ENCODE data around the gene TBL1X.
"Not testable (repeated sequence)": the region's sequence is repeated elsewhere in the genome, so short reads cannot be mapped to it uniquely, and the experiment has no call there.

Gene TBL1X

DNA sequence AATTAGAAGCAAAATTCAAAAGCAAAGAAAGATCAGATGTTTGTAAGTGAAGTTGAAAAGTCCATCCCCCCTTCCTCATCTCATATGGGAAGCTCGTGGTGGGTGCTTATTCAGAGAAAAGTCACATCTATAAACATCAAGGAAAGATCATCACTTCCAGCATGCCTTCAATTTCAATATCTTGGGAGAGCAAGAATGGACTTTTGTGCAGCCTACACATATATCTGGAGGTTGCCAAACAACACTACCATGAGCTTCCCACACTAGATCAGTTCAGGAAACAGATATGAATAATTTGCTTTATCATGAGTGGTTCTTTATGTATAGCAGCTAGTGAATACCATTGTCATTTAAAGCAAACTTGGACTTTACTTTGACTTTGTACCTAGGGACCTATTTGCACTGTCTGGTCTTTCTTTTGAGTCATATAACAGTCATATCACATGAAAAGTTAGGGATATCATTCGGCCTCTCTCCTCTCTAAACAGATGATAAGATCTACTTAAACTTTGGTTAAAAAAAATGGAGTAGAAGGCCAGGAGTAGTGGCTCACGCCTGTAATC, 5.6 kb upstream of the TBL1X start:
- DNase-seq (ENCODE audit: low read depth) = no peak

GRCh38 chrX:9461087-9461486, 3.8 kb upstream of the TBL1X start:
- DNase-seq (ENCODE audit: low read depth) = no peak

DNA sequence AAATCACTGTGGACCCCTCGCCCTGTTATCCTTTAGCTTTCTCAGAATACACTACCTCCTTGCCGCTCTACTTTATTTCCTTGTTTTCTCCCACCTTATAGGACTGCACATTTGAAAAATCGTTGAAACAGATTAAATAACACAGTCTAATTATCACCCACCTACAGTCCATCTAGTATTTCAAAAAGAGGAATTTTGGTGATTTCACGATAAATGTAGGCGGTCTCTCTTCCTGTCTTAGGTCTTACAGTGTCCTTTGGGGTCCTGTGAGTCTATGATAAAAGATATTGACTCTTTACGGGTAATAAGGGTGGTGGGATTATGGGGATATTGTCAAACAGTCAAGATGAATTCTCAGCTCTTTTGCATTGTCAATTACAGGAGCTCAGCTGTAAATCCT, 2.4 kb upstream of the TBL1X start:
- no peak for DNase-seq (ENCODE audit: low read depth)

- no peak for DNase-seq (ENCODE audit: low read depth)
Measured at GRCh38 chrX:9465380-9466123, 694 bp downstream of the TBL1X start.

GRCh38 chrX:9466124-9466495, 1.3 kb downstream of the TBL1X start:
- peak; percentile 26 for DNase-seq (ENCODE audit: low read depth)

DNA sequence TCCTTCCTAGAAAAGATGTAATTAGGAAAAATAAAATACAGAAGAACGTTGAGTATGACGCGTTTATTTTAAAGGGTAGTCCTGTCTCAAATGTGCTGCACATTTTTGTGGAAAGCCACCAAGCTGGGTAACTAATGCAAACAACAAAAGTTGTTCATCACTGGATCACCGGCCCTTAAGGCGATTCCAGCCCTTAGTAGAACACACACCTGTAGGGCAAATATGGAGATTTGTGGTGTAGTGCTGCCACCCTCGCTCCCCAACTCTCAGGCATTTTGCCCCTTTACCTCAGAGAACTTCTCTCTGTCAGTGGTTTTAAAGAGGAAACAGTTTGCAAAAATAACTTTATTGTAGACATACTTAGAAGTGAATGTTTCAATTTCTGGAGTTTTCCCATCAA, 1.9 kb downstream of the TBL1X start:
- DNase-seq (ENCODE audit: low read depth) = no peak

DNA sequence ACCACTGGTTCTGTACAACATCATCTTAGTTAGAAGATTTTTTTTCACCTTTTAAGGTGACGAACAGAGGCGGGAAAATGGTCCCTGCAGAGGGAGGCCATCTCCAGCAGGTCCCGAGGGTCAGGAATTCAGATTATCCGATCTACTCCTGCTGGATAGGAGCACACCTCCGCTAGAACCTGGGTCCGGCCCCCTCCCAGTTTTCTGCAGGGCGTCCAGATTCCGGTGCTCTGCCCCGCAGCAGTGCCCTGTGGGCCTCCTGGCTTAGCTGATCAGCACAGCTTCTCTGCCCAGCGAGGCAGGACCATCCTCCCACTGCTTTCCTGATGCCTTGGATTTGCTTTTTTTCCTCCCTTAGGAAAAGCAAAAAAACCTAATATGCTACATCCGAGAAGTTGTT, 2.3 kb downstream of the TBL1X start:
- no peak for DNase-seq (ENCODE audit: low read depth)

DNA sequence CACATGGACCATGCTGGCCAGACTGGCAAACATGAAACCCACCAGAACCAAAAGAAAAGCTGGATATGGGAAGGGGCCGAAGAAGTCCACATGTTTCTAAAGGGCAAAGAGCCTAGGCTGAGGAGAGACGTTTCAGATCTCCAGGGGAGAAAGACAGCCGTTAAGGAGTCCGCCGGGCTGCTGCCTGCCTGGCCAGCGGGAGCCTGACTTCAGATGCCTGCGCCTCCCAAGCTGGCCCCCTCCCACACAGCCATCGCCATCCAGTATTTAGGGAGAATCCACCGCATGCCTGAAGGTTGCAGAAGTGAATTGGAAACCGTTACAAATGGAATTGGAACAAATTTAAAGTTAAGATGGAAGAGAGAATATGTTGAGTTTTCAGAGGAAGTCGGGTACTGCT, 2.9 kb downstream of the TBL1X start:
- DNase-seq (ENCODE audit: low read depth) = no peak

GRCh38 chrX:9471571-9471985, 6.7 kb downstream of the TBL1X start:
- DNase-seq (ENCODE audit: low read depth) = no peak

DNA sequence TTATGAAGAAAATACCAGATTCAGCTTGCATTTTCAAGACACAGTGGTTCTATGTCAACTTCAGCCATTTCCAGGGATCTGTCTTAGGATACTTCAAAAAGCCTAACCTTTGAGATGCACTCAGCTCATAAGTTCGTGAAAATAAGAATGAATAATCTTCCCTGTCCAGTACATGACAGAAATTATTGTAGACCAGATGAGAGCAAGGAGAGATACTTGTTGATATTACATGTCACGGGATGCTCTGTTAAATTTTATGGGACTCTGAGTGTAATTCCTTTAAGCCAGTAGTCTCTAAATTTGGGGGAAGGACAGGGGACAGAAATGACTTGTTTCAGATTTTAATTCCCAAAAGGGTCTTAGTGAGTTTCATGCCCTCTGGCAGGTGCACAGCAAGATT, 8.8 kb downstream of the TBL1X start:
- DNase-seq (ENCODE audit: low read depth) = no peak

DNA sequence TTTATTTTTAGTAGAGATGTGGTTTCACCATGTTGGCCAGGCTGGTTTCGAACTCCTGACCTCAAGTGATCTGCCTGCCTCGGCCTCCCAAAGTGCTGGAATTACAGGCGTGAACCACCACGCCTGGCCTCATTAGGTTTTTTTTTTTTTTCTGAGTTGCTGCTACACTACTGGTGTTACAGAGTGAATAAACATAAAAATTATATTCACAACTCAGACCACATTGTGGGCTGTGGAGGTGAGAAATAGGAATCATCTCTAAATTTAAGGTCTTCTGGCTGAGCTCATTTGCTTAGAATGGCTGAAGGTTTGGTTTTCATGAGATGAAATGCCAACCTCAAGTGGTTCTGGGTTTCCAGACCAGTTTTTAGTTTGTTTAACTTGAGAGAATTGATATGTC, 10.6 kb downstream of the TBL1X start:
- DNase-seq (ENCODE audit: low read depth) = not testable (repeated sequence)

DNA sequence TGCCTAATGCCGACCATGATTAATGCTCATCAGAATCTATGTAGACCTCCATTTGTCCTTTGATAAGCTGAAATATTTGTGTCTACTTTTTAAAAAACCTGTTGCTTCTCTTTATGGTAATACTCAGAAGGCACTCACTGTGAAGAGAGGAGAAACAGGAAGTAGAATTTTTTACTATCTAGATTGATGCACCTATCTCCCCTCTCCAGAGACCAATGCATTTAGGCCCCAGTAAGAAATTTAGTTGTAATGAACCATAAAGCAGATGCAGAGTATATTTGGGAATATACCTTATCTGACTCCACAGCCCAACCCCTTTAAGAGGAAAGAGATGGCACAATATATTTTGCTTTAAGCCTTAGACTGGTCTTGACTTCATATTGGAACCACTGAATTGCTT, 11.1 kb downstream of the TBL1X start:
- DNase-seq (ENCODE audit: low read depth) = no peak

DNA sequence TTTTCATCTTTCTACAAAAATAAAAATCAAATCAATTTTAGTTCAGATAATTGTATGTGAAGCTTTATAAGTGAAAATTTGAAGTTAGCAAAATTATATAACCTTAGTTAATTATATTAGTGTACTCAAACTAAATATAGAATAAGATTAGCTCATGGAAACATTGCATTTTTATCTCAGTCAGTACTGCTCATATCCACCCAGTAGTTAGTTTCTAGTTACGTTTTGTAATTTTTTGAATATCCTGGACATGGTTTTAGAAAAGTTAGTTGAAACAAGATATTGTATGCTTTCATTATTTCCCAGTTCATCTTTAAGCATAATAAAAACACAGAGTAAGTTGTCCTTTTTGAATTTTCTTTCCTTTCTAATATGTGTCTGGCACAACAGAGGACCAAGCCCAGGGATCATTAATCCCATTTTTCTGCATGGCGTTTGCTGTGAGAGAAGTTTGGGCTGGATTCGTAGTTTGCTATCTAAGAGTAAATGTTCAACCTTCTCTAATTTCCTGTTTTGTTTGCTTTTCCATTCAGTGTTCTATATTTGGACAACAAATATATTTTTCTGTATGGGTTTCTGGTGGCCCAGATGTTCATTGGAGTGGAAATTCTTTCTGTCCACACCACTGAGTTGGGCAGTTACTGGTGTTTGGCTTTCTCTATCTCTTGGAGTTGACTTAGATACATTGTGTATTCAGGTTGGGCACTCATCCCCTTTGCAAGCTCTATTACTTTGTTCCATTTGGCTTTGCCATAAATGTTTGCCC, 12.1 kb downstream of the TBL1X start:
- DNase-seq (ENCODE audit: low read depth) = no peak

- no peak for DNase-seq (ENCODE audit: low read depth)
Measured at GRCh38 chrX:9482408-9482807, 17.6 kb downstream of the TBL1X start.

DNA sequence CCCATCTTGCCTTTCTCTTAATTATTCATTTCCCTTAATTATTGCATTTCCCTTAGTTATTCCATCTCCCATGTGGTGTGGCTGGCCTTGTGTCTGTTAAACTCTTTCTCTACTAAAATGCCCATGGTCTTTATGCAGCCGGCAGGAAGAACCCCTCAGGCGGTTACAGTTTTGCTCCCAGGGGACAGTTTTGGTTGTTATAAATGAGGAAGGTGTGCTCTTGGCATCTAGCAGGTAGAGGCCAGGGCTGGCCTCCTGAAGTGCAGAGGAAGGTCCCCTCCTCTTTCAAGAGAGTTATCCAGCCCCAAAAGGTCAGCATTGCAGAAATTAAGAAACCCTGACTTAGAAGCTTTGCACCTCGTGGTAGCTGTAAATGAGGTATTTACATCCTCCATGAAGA, 18.0 kb downstream of the TBL1X start:
- no peak for DNase-seq (ENCODE audit: low read depth)

DNA sequence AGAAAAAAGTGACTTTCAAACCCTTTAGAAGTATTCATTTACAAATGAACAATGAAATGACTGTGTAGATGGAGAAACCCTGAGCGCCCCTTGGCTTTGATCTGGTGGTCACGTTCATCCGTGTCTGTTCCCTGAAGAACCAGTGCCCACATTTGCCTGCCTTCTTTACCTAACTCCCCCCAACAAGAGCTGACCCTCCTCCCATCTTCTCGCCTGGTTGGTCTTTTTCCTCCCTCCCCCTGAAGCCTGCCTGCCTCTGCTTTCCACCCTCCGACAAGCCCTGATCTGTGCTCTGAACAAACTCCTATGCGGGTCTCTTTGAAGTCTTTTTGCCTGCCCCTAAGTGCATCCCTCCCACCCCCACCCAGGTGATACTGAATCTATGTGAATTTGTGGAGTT, 18.5 kb downstream of the TBL1X start:
- no peak for DNase-seq (ENCODE audit: low read depth)

DNA sequence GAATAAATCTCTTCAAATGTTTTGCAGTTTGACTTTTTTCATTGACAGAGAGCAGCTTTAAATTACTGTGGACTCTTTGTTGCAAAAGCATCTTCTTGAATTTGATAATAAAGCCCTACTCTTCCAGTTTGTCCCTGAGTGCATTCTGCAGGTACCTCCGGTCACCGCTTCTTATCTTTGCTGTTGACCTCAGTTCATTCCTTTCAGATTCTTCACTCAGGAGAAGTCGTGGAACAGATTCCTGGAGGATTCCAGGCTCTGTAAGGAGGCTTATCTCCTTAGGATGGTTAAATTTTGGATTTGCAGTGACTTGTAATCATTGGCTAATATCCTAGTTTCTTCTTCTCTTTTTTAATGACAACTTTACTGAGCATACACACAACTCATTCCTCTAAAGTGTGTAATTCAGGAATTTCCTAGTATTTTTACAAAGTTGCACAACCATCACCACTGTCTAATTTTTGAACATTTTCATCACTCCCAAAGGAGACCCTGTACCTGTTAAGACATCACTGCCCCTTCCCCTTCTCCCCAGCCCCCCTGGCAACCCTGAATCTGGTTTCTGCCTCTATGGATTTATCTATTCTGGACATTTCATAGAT, 22.0 kb downstream of the TBL1X start:
- DNase-seq (ENCODE audit: low read depth) = no peak

DNA sequence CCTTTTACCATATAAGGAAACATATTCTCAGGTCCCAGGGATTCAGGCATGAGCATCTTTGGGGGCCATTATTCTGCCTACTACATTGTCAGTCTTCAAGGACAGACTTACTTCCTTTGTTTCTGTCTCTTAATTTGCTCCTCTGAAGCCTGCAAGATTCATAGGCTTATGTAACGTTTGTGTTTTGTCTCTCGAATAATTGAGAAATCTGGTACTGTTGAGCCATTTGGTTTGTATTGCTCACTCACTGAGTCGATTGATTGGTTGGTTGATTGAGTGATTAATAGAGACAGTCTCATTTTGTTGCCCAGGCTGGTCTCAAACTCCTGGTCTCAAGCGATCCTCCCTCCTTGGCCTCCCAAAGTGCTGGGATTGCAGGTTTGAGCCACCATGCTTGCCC, 23.7 kb downstream of the TBL1X start:
- no peak for DNase-seq (ENCODE audit: low read depth)

DNA sequence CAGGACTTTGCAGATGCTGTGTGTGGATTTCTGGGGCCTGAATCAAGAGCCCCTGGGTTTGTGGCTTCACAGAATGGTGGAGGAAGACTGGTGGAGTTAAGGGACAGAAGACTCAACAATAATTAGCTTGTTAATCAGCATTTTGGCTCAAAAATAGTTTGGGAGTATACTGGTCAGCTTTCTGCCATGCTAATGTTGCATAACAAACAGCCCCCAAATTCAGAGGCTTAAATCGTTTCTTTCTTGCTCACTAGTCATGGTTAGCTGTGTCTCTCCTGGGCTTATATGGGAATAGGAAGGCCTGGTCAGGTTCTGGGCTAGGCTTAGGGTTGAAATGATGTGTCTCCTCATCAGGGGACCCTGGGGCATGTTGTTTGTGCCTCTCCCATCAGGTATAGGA, 24.4 kb downstream of the TBL1X start:
- DNase-seq (ENCODE audit: low read depth) = no peak

DNA sequence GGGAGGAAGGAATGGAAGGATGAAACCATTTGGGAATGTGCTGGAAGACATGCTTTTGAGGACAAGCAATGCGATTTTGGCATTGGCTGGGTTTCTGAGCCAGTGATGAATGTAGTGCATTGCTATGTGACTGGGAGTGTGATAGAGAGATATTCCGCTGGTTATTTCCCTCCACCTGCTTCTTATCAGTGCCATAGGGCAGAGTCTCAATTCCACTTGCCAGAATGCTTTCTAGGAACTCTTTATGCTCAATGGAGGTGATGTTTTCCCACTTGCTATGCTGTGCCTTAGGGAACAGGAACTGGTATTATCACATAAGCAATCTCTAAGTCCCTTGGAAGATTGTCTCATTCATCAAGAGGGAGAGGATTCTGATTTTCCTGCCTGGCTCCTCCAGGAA, 28.0 kb downstream of the TBL1X start:
- no peak for DNase-seq (ENCODE audit: low read depth)

GRCh38 chrX:9493936-9494335, 29.1 kb downstream of the TBL1X start:
- peak; percentile 3 for DNase-seq (ENCODE audit: low read depth)

GRCh38 chrX:9494771-9495170, 29.9 kb downstream of the TBL1X start:
- DNase-seq (ENCODE audit: low read depth) = peak; percentile 3

- no peak for DNase-seq (ENCODE audit: low read depth)
Measured at GRCh38 chrX:9495496-9495895, 30.6 kb downstream of the TBL1X start.

All from fibroblast of gingiva (primary cell).